Effector memory CD8-positive, alpha-beta T cell (primary cell): ENCODE results near the gene SHISA6.

Source experiments
- ATAC-seq: fragments of 150-1000 bp; cut with Tn5 transposase; replicated peaks from 2 replicates; pipeline ENCODE4 v1.10.0; 2021; ENCODE audit warnings: mild to moderate bottlenecking, moderate library complexity
- DNase-seq, 3 experiments: peaks; one replicate each; pipeline ENCODE4 v3.0.0; 2021
- H3K27ac Mint-ChIP-seq, 2 donors: one replicate each; pipeline ENCODE4 v1.8.0; 2022; ENCODE audit warnings: mild to moderate bottlenecking in 2 of 2, mixed read lengths in 2 of 2, moderate library complexity in 2 of 2
- H3K27me3 Mint-ChIP-seq, 2 donors: one replicate each; pipeline ENCODE4 v1.8.0; 2022; ENCODE audit warnings: mixed read lengths in 2 of 2
- H3K36me3 Mint-ChIP-seq: one replicate; pipeline ENCODE4 v1.8.0; 2022; ENCODE audit warnings: mild to moderate bottlenecking, moderate library complexity, mixed read lengths; ENCODE audit not compliant: insufficient read depth
- H3K4me1 Mint-ChIP-seq, 2 donors: one replicate each; pipeline ENCODE4 v1.8.0; 2022; ENCODE audit warnings: low read depth in 2 of 2, mixed read lengths in 2 of 2
- H3K4me3 Mint-ChIP-seq, 2 donors: one replicate each; pipeline ENCODE4 v1.8.0; 2022; ENCODE audit warnings: mild to moderate bottlenecking in 2 of 2, mixed read lengths in 2 of 2, moderate library complexity in 2 of 2
- H3K9me3 Mint-ChIP-seq, 2 donors: one replicate each; pipeline ENCODE4 v1.8.0; 2022; ENCODE audit warnings: mixed read lengths in 2 of 2
- total RNA-seq, 9 experiments: gene quantifications; one replicate each; lab custom pipeline; 2026; lab: John Stamatoyannopoulos, UW

The SHISA6 gene
- 0 reads per million in 9 experiments for total RNA-seq

DNA sequence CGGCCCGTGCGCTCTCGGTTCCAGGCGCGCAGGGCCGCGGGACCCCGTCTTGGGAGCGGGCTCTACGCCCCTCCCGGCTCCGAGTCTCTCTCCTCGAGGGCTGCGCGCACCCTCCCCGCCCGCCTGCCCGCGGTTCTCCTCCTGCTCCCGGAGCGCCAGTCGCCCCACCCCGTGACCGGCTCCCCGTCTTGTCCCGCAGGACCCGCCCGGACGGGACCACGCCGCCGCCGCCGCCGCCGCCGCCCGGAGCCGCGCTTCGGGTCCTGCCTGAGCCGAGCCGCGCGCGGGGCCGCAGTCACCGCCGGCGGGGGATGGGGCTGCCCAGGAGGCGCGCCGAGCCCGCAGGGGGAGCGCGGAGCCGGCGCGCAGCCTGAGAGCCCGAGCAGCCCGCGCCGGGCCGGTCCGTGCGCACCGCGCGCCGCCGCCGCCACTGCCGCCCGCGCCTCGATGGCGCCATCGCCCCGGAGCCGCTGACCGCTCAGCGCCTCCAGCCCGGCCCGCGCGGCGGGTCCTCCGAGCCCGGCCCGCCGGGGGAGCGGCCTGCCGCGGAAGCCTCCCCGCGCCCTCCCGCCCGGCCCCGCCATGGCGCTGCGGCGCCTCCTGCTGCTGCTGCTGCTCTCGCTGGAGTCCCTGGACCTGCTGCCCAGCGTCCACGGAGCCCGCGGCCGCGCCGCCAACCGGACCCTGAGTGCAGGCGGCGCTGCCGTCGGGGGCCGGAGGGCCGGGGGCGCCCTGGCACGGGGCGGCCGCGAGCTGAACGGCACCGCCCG is at the start of gene SHISA6:
TSS of gene SHISA6 (plus strand) at position 373 of the 770 bp plus-strand sequence.
- Mint-ChIP-seq H3K9me3 (peaks cover 15% of the 10 kb centered on the region in 2 donors), H3K27me3 (peaks cover 27 to 49% of the 10 kb centered on the region in 2 donors), H3K4me3 (no peak within 1 kb of the TSS), H3K36me3 (no peaks in the 10 kb centered on the region), H3K27ac (no peak within 1 kb of the TSS), H3K4me1 (no peaks in the 10 kb centered on the region)
- ATAC-seq, result no peak
- no peak for DNase-seq

DNA sequence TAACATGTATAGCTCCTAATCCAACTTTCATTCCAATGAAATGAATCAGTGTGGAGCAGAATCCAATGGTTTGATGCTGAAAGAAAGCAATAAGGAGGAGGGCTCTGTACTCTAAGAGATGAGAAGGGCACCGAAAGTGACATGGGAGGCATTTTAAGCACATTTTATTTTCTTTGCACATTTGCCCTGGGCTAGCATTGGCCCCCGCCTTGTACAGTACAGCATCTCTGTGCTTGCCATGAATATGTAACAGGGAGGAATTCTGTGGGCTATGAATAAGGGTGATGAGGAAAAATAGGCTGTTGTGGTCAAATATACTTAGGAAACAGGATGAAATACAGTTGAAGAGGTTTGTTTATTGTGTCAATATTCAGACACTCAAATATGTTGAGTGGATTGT is 45.2 kb upstream of the SHISA6 start:
- no peak for DNase-seq
- Mint-ChIP-seq H3K27me3 (no peaks in the 10 kb centered on the region), H3K27ac (no peak overlapping the region), H3K4me1 (no peaks in the 10 kb centered on the region), H3K9me3 (peaks cover 0 to 8% of the 10 kb centered on the region in 2 donors), H3K36me3 (no peaks in the 10 kb centered on the region), H3K4me3 (no peak overlapping the region)
- no peak for ATAC-seq

- no peak overlapping the region for H3K27ac Mint-ChIP-seq
- DNase-seq (no peak), ATAC-seq (no peak)
- H3K36me3 Mint-ChIP-seq, result no peaks in the 10 kb centered on the region
- no peak overlapping the region for H3K4me3 Mint-ChIP-seq
- H3K27me3 Mint-ChIP-seq, result no peaks in the 10 kb centered on the region
- peaks cover 2 to 7% of the 10 kb centered on the region in 2 donors for H3K9me3 Mint-ChIP-seq
- H3K4me1 Mint-ChIP-seq, result no peaks in the 10 kb centered on the region
These were observed 36.0 kb upstream of the SHISA6 start for GRCh38 chr17:11204991-11205390.

DNA sequence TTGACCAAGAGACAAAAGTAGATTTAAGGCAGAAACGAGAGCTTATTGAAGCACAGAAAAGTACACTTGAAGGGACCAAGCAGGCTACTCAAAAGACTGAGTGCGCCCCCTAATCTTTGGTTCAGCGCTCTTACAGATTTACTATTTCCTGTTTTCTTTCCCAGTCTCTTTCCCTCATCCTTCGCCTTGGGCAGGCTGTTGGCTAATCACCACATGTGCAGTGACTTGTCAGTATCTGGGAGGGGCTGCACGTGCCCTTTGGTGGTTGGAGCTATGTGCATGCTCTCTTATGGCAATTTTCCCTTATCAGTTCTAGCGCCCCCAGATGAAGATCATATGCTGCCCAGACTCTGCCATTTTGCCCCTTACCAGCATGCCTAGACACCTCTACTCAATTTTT is 35.4 kb upstream of the SHISA6 start:
- Mint-ChIP-seq H3K36me3 (no peaks in the 10 kb centered on the region), H3K9me3 (peaks cover 4 to 7% of the 10 kb centered on the region in 2 donors), H3K27me3 (no peaks in the 10 kb centered on the region), H3K4me3 (no peak overlapping the region), H3K4me1 (no peaks in the 10 kb centered on the region), H3K27ac (no peak overlapping the region)
- ATAC-seq (no peak), DNase-seq (no peak)

GRCh38 chr17:11209906-11210305 is 31.1 kb upstream of the SHISA6 start:
- DNase-seq, result no peak
- no peak for ATAC-seq
- Mint-ChIP-seq H3K9me3 (peaks cover 6 to 9% of the 10 kb centered on the region in 2 donors), H3K27me3 (no peaks in the 10 kb centered on the region), H3K4me1 (no peaks in the 10 kb centered on the region), H3K36me3 (no peaks in the 10 kb centered on the region), H3K4me3 (no peak overlapping the region), H3K27ac (no peak overlapping the region)

- H3K27me3 Mint-ChIP-seq, result no peaks in the 10 kb centered on the region
- ATAC-seq, result no peak
- H3K4me3 Mint-ChIP-seq, result no peak overlapping the region
- DNase-seq, result no peak
- H3K27ac Mint-ChIP-seq, result no peak overlapping the region
- peaks cover 6 to 9% of the 10 kb centered on the region in 2 donors for H3K9me3 Mint-ChIP-seq
- no peaks in the 10 kb centered on the region for H3K36me3 Mint-ChIP-seq
- no peaks in the 10 kb centered on the region for H3K4me1 Mint-ChIP-seq
These were observed 28.2 kb upstream of the SHISA6 start for GRCh38 chr17:11212792-11213191.

DNA sequence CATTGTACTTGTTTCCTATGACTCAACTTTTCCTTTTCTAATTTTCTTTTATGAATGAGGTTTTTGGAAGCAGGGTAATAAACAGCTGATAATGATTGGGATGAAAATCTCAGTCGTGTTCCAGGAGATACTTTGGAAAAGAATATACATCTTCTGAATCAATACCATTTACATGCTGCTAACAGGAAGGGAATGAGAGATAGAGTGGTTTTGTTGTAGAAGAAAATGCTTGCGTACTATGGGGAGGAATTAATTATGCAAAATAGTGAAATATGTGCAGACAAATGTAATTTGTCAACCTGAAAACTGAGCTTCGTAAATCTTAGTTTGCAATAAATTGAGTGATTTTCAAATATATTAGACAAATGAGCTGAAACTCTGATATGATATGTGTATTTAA is 24.0 kb upstream of the SHISA6 start:
- no peak for DNase-seq
- no peaks in the 10 kb centered on the region for H3K27me3 Mint-ChIP-seq

GRCh38 chr17:11221196-11221595 is 19.8 kb upstream of the SHISA6 start:
- no peaks in the 10 kb centered on the region for H3K36me3 Mint-ChIP-seq
- ATAC-seq (no peak), DNase-seq (no peak)
- H3K9me3 Mint-ChIP-seq, result peaks cover 0 to 11% of the 10 kb centered on the region in 2 donors
- H3K4me3 Mint-ChIP-seq, result no peak overlapping the region
- H3K27ac Mint-ChIP-seq, result no peak overlapping the region
- H3K27me3 Mint-ChIP-seq, result no peaks in the 10 kb centered on the region
- no peaks in the 10 kb centered on the region for H3K4me1 Mint-ChIP-seq

More for the DNA sequence above, 24.0 kb upstream of the SHISA6 start:
- H3K4me3 Mint-ChIP-seq, result no peak overlapping the region
- peaks cover 2 to 4% of the 10 kb centered on the region in 2 donors for H3K9me3 Mint-ChIP-seq
- no peak overlapping the region for H3K27ac Mint-ChIP-seq
- H3K36me3 Mint-ChIP-seq, result no peaks in the 10 kb centered on the region
- no peak for ATAC-seq
- no peaks in the 10 kb centered on the region for H3K4me1 Mint-ChIP-seq

- H3K27ac Mint-ChIP-seq, result no peak overlapping the region
- ATAC-seq, result no peak
- no peak for DNase-seq
- no peaks in the 10 kb centered on the region for H3K4me1 Mint-ChIP-seq
- peaks cover 0 to 11% of the 10 kb centered on the region in 2 donors for H3K9me3 Mint-ChIP-seq
- no peaks in the 10 kb centered on the region for H3K36me3 Mint-ChIP-seq
- no peaks in the 10 kb centered on the region for H3K27me3 Mint-ChIP-seq
- no peak overlapping the region for H3K4me3 Mint-ChIP-seq
These were observed 19.3 kb upstream of the SHISA6 start for GRCh38 chr17:11221721-11222120.

- H3K27ac Mint-ChIP-seq, result no peak overlapping the region
- H3K4me3 Mint-ChIP-seq, result no peak overlapping the region
- no peaks in the 10 kb centered on the region for H3K4me1 Mint-ChIP-seq
- H3K27me3 Mint-ChIP-seq, result peaks cover 27 to 34% of the 10 kb centered on the region in 2 donors
- DNase-seq, result no peak
- ATAC-seq, result no peak
- H3K36me3 Mint-ChIP-seq, result no peaks in the 10 kb centered on the region
- peaks cover 17 to 19% of the 10 kb centered on the region in 2 donors for H3K9me3 Mint-ChIP-seq
These were observed 2.3 kb upstream of the SHISA6 start for GRCh38 chr17:11238705-11239104.

- ATAC-seq (no peak), DNase-seq (no peak)
- Mint-ChIP-seq H3K27ac (no peak overlapping the region), H3K4me1 (no peaks in the 10 kb centered on the region), H3K27me3 (peaks cover 27 to 40% of the 10 kb centered on the region in 2 donors), H3K36me3 (no peaks in the 10 kb centered on the region), H3K9me3 (peaks cover 17 to 19% of the 10 kb centered on the region in 2 donors), H3K4me3 (no peak overlapping the region)
These were observed 1.5 kb upstream of the SHISA6 start for GRCh38 chr17:11239379-11239970.

- H3K36me3 Mint-ChIP-seq, result no peaks in the 10 kb centered on the region
- no peaks in the 10 kb centered on the region for H3K4me1 Mint-ChIP-seq
- DNase-seq (no peak), ATAC-seq (no peak)
- H3K4me3 Mint-ChIP-seq, result no peak overlapping the region
- H3K27me3 Mint-ChIP-seq, result peaks cover 27 to 47% of the 10 kb centered on the region in 2 donors
- H3K9me3 Mint-ChIP-seq, result peaks cover 15 to 22% of the 10 kb centered on the region in 2 donors
- H3K27ac Mint-ChIP-seq, result no peak overlapping the region
These were observed 772 bp upstream of the SHISA6 start for GRCh38 chr17:11240041-11240840.

- H3K27me3 Mint-ChIP-seq, result peaks cover 27 to 49% of the 10 kb centered on the region in 2 donors
- ATAC-seq, result no peak
- H3K9me3 Mint-ChIP-seq, result peaks cover 13 to 14% of the 10 kb centered on the region in 2 donors
- no peak overlapping the region for H3K4me3 Mint-ChIP-seq
- no peaks in the 10 kb centered on the region for H3K36me3 Mint-ChIP-seq
- DNase-seq, result no peak
- H3K27ac Mint-ChIP-seq, result no peak overlapping the region
- no peaks in the 10 kb centered on the region for H3K4me1 Mint-ChIP-seq
These were observed 706 bp downstream of the SHISA6 start for GRCh38 chr17:11241611-11242226.
